Hepatocyte (in vitro differentiated cells): ENCODE measurements around the gene CTNNA3. TPM values are rescaled to one million over a fixed set of nuclear protein-coding genes. Genes with fewer than 3 reads are reported as not detected.

Experiments used
- DNase-seq: peaks from one replicate; pipeline ENCODE4 v3.0.0-alpha.2; 2016; ENCODE audit warnings: low spot score
- H2AFZ ChIP-seq: fragments of 200-600 bp; sonication (generic); 2 replicates; pipeline ENCODE4 v1.6.0; 2016; ENCODE audit warnings: antibody characterized with exemption, mild to moderate bottlenecking
- H3K27ac ChIP-seq: fragments of 200-600 bp; sonication (generic); 2 replicates; pipeline ENCODE4 v1.5.1; 2016; ENCODE audit warnings: mild to moderate bottlenecking
- H3K27me3 ChIP-seq: fragments of 200-600 bp; sonication (generic); 2 replicates; pipeline ENCODE4 v1.6.1; 2016
- H3K36me3 ChIP-seq: fragments of 200-600 bp; sonication (generic); replicated peaks from 2 replicates; pipeline ENCODE4 v1.5.1; 2016; ENCODE audit warnings: low read depth; ENCODE audit not compliant: insufficient read depth
- H3K4me1 ChIP-seq: fragments of 200-600 bp; sonication (generic); 2 replicates; pipeline ENCODE4 v1.5.1; 2016; ENCODE audit warnings: mild to moderate bottlenecking, moderate library complexity; ENCODE audit not compliant: insufficient read depth
- H3K4me2 ChIP-seq: fragments of 200-600 bp; sonication (generic); 2 replicates; pipeline ENCODE4 v1.6.0; 2016
- H3K4me3 ChIP-seq: fragments of 200-600 bp; sonication (generic); 2 replicates; pipeline ENCODE4 v1.5.1; 2016; ENCODE audit warnings: mild to moderate bottlenecking
- H3K79me2 ChIP-seq: fragments of 200-600 bp; sonication (generic); 2 replicates; pipeline ENCODE4 v1.6.0; 2017; ENCODE audit warnings: mild to moderate bottlenecking
- H3K9me2 ChIP-seq: fragments of 200-600 bp; sonication (generic); replicated peaks from 2 replicates; pipeline ENCODE4 v1.6.0; 2017; ENCODE audit warnings: mild to moderate bottlenecking; ENCODE audit not compliant: insufficient read depth
- H3K9me3 ChIP-seq: fragments of 200-600 bp; sonication (generic); 2 replicates; pipeline ENCODE4 v1.5.1; 2016; ENCODE audit warnings: low read depth, mild to moderate bottlenecking
- H4K20me1 ChIP-seq: fragments of 200-600 bp; sonication (generic); 2 replicates; pipeline ENCODE4 v1.6.0; 2016; ENCODE audit warnings: mild to moderate bottlenecking; ENCODE audit not compliant: insufficient read depth, poor library complexity, severe bottlenecking
- EZH2 ChIP-seq: fragments of 200-600 bp; sonication (generic); IDR thresholded peaks from 2 replicates; pipeline ENCODE4 v1.6.1; 2016; ENCODE audit warnings: antibody characterized with exemption, mild to moderate bottlenecking, borderline replicate concordance
- EZH2phosphoT487 ChIP-seq: fragments of 200-600 bp; sonication (generic); IDR thresholded peaks from one replicate; pipeline ENCODE4 v1.6.1; 2018; ENCODE audit warnings: antibody characterized with exemption, mild to moderate bottlenecking, low read depth, moderate library complexity; ENCODE audit not compliant: unreplicated experiment, severe bottlenecking
- WGBS: methylation state at CpG from one replicate; pipeline ENCODE4 v1.1.6; 2016; ENCODE audit warnings: low lambda C conversion rate; ENCODE audit errors: missing lambda C conversion rate; 5-methylcytosine and 5-hydroxymethylcytosine counted together
- polyA plus RNA-seq: library from polyadenylated mRNA; unstranded; fragments of >200 nt; fragmentation: Nextera tagmentation; extraction: Ambion mirVana; gene quantifications from 2 replicates; pipeline ENCODE4 v1.2.1, GENCODE V29; 2016
- total RNA-seq: library from RNA; depleted of rRNA; stranded (reverse); fragments of >200 nt; gene quantifications from 2 replicates; pipeline ENCODE4 v1.2.3, GENCODE V29; 2014
- TF ChIP-seq, protein P1 (sequence below): fragments of 200-600 bp; sonication (generic); IDR thresholded peaks from 2 replicates; pipeline ENCODE4 v1.5.1; 2016; ENCODE audit warnings: antibody characterized with exemption, mild to moderate bottlenecking; ENCODE audit not compliant: poor library complexity

Gene CTNNA3
- total and polyA plus RNA-seq, 2 experiments from 2014 or later, result 12.9 to 25.9 TPM

GRCh38 chr10:66788178-66788987 is 907.6 kb downstream of the CTNNA3 start:
- no peaks in the 10 kb centered on the region for H3K27me3 ChIP-seq
- H2AFZ ChIP-seq, result no peak overlapping the region
- H3K27ac ChIP-seq, result no peak overlapping the region
- no peaks in the 10 kb centered on the region for H3K4me1 ChIP-seq
- no peak for DNase-seq
- H3K4me3 ChIP-seq, result no peak overlapping the region
- no peaks in the 10 kb centered on the region for H3K9me2 ChIP-seq
- H4K20me1 ChIP-seq, result no peaks in the 10 kb centered on the region
- H3K9me3 ChIP-seq, result no peaks in the 10 kb centered on the region
- no peak overlapping the region for H3K4me2 ChIP-seq
- H3K79me2 ChIP-seq, result no peaks in the 10 kb centered on the region
- TF ChIP-seq, protein P1, sequence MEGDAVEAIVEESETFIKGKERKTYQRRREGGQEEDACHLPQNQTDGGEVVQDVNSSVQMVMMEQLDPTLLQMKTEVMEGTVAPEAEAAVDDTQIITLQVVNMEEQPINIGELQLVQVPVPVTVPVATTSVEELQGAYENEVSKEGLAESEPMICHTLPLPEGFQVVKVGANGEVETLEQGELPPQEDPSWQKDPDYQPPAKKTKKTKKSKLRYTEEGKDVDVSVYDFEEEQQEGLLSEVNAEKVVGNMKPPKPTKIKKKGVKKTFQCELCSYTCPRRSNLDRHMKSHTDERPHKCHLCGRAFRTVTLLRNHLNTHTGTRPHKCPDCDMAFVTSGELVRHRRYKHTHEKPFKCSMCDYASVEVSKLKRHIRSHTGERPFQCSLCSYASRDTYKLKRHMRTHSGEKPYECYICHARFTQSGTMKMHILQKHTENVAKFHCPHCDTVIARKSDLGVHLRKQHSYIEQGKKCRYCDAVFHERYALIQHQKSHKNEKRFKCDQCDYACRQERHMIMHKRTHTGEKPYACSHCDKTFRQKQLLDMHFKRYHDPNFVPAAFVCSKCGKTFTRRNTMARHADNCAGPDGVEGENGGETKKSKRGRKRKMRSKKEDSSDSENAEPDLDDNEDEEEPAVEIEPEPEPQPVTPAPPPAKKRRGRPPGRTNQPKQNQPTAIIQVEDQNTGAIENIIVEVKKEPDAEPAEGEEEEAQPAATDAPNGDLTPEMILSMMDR, result no peak
- no peak for TF ChIP-seq EZH2phosphoT487
- TF ChIP-seq EZH2, result no peak
- H3K36me3 ChIP-seq, result no peaks in the 10 kb centered on the region
- 66% methylated on average over 7 of the region's 7 CpGs for WGBS

- Histone ChIP-seq H3K27ac (no peak overlapping the region), H3K9me2 (no peaks in the 10 kb centered on the region), H3K79me2 (no peaks in the 10 kb centered on the region), H3K9me3 (no peaks in the 10 kb centered on the region), H4K20me1 (no peaks in the 10 kb centered on the region), H3K36me3 (no peaks in the 10 kb centered on the region), H2AFZ (no peak overlapping the region), H3K4me2 (no peak overlapping the region), H3K4me1 (no peaks in the 10 kb centered on the region), H3K27me3 (no peaks in the 10 kb centered on the region), H3K4me3 (no peak overlapping the region)
- TF ChIP-seq EZH2phosphoT487 (no peak), EZH2 (no peak)
- TF ChIP-seq, protein P1, result no peak
- 86% methylated on average over 1 of the region's 1 CpG for WGBS
- DNase-seq, result no peak
Measured at GRCh38 chr10:66786709-66787108, 909.3 kb downstream of the CTNNA3 start.

DNA sequence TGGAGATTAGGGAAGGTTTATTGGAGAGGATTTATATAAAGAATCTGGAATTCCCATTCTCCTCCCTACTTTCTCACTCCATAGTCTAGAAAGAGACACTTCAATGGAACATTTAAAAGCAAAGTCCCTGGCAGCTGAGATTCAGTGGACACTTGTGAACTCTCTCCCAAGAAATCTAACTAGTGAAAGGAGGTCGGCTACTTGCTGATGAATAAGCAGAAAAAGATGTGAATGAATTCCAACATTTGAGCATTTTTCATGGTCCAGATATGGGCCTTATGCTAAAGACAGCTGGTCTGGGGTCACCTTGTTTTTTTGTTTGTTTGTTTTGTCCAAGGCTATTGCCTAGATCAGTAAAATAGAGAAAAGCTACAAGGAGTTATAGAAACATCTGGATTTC is 911.2 kb downstream of the CTNNA3 start:
- WGBS, result 64% methylated on average over 1 of the region's 1 CpG
- DNase-seq, result no peak
- H3K36me3 ChIP-seq, result no peaks in the 10 kb centered on the region

More for the DNA sequence above, 911.2 kb downstream of the CTNNA3 start:
- no peaks in the 10 kb centered on the region for H3K4me1 ChIP-seq
- no peak overlapping the region for H3K27ac ChIP-seq
- no peak overlapping the region for H3K4me2 ChIP-seq
- no peaks in the 10 kb centered on the region for H3K79me2 ChIP-seq
- H3K4me3 ChIP-seq, result no peak overlapping the region
- no peaks in the 10 kb centered on the region for H4K20me1 ChIP-seq
- no peak for TF ChIP-seq EZH2
- TF ChIP-seq, protein P1, result no peak
- no peak for TF ChIP-seq EZH2phosphoT487
- no peak overlapping the region for H2AFZ ChIP-seq
- no peaks in the 10 kb centered on the region for H3K9me3 ChIP-seq
- no peaks in the 10 kb centered on the region for H3K9me2 ChIP-seq
- no peaks in the 10 kb centered on the region for H3K27me3 ChIP-seq
